Omental fat pad (tissue), 4 donors: ENCODE measurements around the gene MSTN. TPM values are rescaled to one million over a fixed set of nuclear protein-coding genes. Genes with fewer than 3 reads are reported as not detected.

ENCODE experiments used
- ATAC-seq: fragments of 150-250 bp; one replicate; pipeline ENCODE4 v1.9.1; 2016; ENCODE audit warnings: mild to moderate bottlenecking, moderate library complexity; ENCODE audit not compliant: low FRiP score
- DNase-seq: peaks from one replicate; pipeline ENCODE4 v3.0.0-alpha.2; 2019; ENCODE audit warnings: low spot score
- total RNA-seq, 4 donors: library from RNA; depleted of rRNA; stranded (reverse); fragments of >200 nt; gene quantifications; one replicate each; pipeline ENCODE4 v1.1.0, GENCODE V29; 2016
- TF ChIP-seq, protein P1 (sequence below), 3 donors: fragments of 450-650 bp; IDR thresholded peaks; one replicate each; pipeline ENCODE4 v1.5.1; 2016 to 2017; ENCODE audit warnings: antibody characterized with exemption in 3 of 3, mild to moderate bottlenecking in 3 of 3, moderate library complexity in 2 of 3

Gene MSTN
- total RNA-seq = under 1 TPM in 3 of 4 donors, not detected in 1; 0.28 to 0.63 (median 0.47) TPM

DNA sequence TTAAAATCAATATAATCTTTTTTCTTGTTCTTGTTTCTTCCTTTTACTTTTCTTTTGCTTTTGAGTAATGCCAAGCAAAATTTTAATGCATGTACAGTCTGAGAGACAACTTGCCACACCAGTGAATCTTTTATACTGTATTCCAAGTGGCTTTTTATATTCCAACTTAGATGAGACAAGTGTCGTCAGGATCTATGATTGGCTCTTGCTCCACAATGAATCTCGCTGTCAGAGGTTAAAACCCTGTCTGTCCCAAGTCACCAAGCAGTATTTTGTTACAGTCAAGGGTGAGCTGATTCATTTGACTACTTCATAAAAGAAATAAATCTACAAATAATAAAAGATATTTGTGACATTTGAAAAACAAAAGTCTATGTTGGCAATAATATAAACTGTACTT is at the start of gene MSTN:
Gene MSTN, minus strand, starts transcription at position 129 of the 400 bp plus-strand sequence. CDS start 133 bp downstream, outside the sequence.
- no peak for DNase-seq
- TF ChIP-seq, protein P1, sequence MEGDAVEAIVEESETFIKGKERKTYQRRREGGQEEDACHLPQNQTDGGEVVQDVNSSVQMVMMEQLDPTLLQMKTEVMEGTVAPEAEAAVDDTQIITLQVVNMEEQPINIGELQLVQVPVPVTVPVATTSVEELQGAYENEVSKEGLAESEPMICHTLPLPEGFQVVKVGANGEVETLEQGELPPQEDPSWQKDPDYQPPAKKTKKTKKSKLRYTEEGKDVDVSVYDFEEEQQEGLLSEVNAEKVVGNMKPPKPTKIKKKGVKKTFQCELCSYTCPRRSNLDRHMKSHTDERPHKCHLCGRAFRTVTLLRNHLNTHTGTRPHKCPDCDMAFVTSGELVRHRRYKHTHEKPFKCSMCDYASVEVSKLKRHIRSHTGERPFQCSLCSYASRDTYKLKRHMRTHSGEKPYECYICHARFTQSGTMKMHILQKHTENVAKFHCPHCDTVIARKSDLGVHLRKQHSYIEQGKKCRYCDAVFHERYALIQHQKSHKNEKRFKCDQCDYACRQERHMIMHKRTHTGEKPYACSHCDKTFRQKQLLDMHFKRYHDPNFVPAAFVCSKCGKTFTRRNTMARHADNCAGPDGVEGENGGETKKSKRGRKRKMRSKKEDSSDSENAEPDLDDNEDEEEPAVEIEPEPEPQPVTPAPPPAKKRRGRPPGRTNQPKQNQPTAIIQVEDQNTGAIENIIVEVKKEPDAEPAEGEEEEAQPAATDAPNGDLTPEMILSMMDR (IDR thresholded peaks at IDR 0.05) = no peak
- no peak for ATAC-seq

DNA sequence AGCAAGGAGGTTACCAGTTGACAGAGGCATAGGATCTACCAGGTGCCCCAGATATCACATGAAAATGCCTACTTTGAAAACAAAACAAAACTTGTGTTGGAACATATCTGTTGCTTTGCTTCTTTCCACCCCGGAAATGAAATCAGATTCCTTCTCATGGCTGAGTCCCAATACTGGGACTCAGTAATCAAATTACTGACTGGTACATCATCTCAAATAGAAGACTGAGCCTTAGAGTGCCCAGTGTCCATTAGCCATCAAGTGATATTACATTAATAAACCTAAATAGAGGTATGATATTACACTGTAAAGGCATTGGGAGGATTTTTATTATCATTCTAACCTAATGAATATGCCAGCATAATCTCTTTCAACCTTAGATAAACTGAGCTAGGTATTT is 48.6 kb upstream of the MSTN start:
- DNase-seq = no peak
- TF ChIP-seq, protein P1 (IDR thresholded peaks at IDR 0.05) = no peak
- ATAC-seq = no peak

DNA sequence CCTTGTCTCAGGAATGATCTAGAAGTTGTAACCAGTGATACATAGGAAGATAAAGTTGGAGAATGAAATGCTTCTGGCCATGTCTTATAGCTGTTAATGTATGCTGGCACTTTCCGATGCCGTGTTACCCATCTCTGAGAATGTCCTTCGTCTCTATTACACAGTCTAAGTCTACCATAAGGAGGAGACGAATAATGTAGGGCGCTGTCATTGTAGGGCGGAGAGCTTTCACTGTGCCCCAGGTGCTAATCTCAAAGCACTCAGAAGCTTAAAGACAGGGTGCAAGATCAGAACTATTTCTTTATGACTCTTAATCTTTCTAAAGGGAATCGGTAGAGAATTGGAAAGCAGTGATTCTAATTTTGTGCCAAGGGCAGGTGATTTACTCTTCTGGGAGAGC is 48.2 kb upstream of the MSTN start:
- no peak for DNase-seq
- TF ChIP-seq, protein P1 (IDR thresholded peaks at IDR 0.05) = no peak
- ATAC-seq = no peak

DNA sequence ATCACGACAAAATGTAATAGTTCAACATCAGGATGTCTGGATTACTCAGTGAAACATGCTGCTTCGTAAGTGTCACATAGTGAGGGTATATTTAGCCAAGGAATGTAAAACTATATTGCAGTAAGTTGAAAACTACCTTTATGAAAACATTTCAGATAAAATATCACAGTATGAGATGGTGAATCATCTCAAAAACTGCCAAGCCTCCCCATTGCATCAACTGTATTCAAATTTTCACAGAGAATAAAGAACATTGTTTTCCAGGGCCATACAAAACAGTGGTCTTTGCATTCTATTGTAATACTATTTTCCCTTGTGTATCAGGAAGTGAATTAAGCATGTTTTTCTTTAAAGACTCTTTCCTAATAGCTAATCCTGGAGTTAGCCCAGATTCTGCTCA is 47.6 kb upstream of the MSTN start:
- DNase-seq = no peak
- no peak for ATAC-seq
- TF ChIP-seq, protein P1 (IDR thresholded peaks at IDR 0.05) = no peak

DNA sequence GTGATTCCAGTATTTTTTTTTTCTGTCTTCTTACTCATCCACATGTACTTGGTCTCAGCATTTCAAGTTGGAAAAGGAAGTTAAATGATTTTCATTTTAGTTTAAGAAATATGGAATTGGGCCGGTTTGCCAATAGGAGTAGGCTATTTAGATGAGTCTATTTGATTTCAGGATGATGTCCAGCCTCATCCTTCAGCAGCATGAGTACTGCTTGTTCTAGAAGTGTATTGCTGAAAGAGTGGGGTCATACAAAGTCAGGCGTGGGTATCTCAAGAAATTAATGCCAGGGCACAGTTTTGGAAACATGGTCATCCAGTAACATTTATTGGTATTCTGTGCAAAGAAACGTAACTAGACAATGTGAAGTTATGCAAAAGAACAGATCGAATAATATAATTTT is 44.9 kb upstream of the MSTN start:
- TF ChIP-seq, protein P1 (IDR thresholded peaks at IDR 0.05) = no peak
- ATAC-seq (no peak), DNase-seq (no peak)

DNA sequence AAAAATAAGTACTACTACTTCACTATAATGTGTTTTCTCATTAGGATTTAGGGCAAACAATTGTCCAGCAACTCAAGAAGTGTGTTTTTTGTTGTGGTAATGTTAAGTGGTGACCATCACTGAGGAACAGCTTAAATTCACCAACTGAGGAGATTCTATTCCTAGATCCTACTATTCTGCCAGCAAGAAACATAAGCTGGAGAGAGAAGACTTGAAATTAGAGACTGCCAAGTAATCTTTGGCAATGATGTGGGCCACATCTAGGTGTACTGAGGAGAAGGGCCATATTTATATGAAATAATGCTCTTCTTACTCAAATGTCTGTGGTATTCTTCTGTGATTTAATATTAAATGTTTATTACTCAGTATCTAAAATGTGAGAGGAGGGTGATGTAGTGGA is 44.3 kb upstream of the MSTN start:
- TF ChIP-seq, protein P1 (IDR thresholded peaks at IDR 0.05) = no peak
- ATAC-seq (no peak), DNase-seq (no peak)

DNA sequence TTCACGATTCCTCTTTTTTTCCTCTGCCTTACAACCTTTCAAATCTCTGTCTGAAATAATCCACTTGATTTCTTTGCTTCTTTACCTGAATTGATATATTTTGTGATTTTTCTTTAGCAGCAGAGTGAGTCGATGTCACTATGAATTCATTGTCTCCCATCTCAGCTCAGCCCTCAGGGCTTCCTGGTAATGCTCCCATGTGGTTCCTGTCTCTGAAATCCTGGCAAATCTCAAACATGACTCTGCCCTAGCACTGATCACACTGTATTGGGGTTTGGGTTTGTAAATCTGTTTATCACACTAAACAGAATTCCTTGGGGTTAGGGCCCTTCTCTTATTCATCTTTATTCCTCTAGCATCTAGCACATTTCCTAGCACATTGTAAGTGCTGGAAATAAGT is 43.0 kb upstream of the MSTN start:
- no peak for DNase-seq
- no peak for ATAC-seq
- TF ChIP-seq, protein P1 (IDR thresholded peaks at IDR 0.05) = no peak
